ENCODE data around the gene CRK.

DNA sequence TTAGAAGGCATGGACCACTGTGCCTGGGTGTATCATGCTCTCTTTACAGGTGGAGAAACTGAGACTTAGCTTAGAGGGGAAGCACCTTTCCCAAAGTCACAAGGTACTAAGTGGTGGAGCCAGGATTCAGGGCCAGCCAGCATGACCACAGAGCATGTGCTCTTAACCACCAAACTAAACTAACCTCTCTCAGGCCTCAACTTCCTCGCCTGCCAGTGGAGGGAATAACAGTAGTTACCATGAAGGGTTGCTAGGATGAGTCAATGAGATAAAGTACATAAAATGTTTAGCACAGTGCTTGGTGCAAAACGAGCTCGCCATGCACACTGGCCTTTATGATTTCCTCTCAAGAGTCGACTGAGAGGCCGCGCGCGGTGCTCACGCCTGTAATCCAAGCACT lies 42.8 kb upstream of the CRK start:
- TF ChIP-seq, protein P1, sequence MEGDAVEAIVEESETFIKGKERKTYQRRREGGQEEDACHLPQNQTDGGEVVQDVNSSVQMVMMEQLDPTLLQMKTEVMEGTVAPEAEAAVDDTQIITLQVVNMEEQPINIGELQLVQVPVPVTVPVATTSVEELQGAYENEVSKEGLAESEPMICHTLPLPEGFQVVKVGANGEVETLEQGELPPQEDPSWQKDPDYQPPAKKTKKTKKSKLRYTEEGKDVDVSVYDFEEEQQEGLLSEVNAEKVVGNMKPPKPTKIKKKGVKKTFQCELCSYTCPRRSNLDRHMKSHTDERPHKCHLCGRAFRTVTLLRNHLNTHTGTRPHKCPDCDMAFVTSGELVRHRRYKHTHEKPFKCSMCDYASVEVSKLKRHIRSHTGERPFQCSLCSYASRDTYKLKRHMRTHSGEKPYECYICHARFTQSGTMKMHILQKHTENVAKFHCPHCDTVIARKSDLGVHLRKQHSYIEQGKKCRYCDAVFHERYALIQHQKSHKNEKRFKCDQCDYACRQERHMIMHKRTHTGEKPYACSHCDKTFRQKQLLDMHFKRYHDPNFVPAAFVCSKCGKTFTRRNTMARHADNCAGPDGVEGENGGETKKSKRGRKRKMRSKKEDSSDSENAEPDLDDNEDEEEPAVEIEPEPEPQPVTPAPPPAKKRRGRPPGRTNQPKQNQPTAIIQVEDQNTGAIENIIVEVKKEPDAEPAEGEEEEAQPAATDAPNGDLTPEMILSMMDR (IDR thresholded peaks at IDR 0.05; ENCODE audit: low read length): no peak
- TF ChIP-seq EZH2phosphoT487 (IDR thresholded peaks at IDR 0.05; ENCODE audit: low read length): no peak

All from MM.1S (cell line).